Smooth muscle cell (in vitro differentiated cells): ENCODE measurements around the gene CST11. TPM values are rescaled to one million over a fixed set of nuclear protein-coding genes. Genes with fewer than 3 reads are reported as not detected.

ENCODE experiments used
- DNase-seq: peaks from one replicate; lab custom pipeline; 2025; ENCODE audit not compliant: unreplicated experiment; lab: John Stamatoyannopoulos, UW
- H2AFZ ChIP-seq: fragments of 200-600 bp; sonication (generic); 2 replicates; pipeline ENCODE4 v1.6.0; 2016; ENCODE audit warnings: antibody characterized with exemption, low read depth, mild to moderate bottlenecking
- H3F3A ChIP-seq: fragments of 200-600 bp; sonication (generic); 2 replicates; pipeline ENCODE4 v1.6.0; 2017; ENCODE audit warnings: antibody characterized with exemption, low read depth
- H3K27ac ChIP-seq: fragments of 200-600 bp; sonication (generic); 2 replicates; pipeline ENCODE4 v1.5.1; 2016; ENCODE audit warnings: low read depth, mild to moderate bottlenecking
- H3K27me3 ChIP-seq: fragments of 200-600 bp; sonication (generic); 2 replicates; pipeline ENCODE4 v1.6.1; 2016; ENCODE audit warnings: low read depth, mild to moderate bottlenecking
- H3K36me3 ChIP-seq: fragments of 200-600 bp; sonication (generic); 2 replicates; pipeline ENCODE4 v1.5.1; 2016; ENCODE audit warnings: low read depth
- H3K4me1 ChIP-seq: fragments of 200-600 bp; sonication (generic); 2 replicates; pipeline ENCODE4 v1.5.1; 2016; ENCODE audit warnings: low read depth
- H3K4me2 ChIP-seq: fragments of 200-600 bp; sonication (generic); 2 replicates; pipeline ENCODE4 v1.6.0; 2016; ENCODE audit warnings: mild to moderate bottlenecking
- H3K4me3 ChIP-seq: fragments of 200-600 bp; sonication (generic); 2 replicates; pipeline ENCODE4 v1.5.1; 2016; ENCODE audit warnings: mild to moderate bottlenecking
- H3K79me2 ChIP-seq: fragments of 200-600 bp; sonication (generic); 2 replicates; pipeline ENCODE4 v1.6.0; 2016; ENCODE audit warnings: low read depth, mild to moderate bottlenecking
- H3K9ac ChIP-seq: fragments of 200-600 bp; sonication (generic); 2 replicates; pipeline ENCODE4 v1.6.0; 2016; ENCODE audit warnings: low read depth
- H3K9me3 ChIP-seq: fragments of 200-600 bp; sonication (generic); replicated peaks from 2 replicates; pipeline ENCODE4 v1.5.1; 2016; ENCODE audit warnings: low read depth
- H4K20me1 ChIP-seq: fragments of 200-600 bp; sonication (generic); 2 replicates; pipeline ENCODE4 v1.6.0; 2016; ENCODE audit warnings: low read depth
- CTCF ChIP-seq: fragments of 200-600 bp; sonication (generic); IDR thresholded peaks from 2 replicates; pipeline ENCODE4 v1.5.1; 2017; ENCODE audit warnings: borderline replicate concordance, mild to moderate bottlenecking, antibody characterized with exemption; ENCODE audit not compliant: insufficient read depth, poor library complexity, severe bottlenecking
- WGBS: methylation state at CpG from one replicate; pipeline ENCODE4 v1.1.7; 2016; ENCODE audit warnings: low lambda C conversion rate; 5-methylcytosine and 5-hydroxymethylcytosine counted together
- polyA plus RNA-seq: library from polyadenylated mRNA; unstranded; fragments of >200 nt; fragmentation: Nextera tagmentation; extraction: Ambion mirVana; gene quantifications from 2 replicates; pipeline ENCODE4 v1.2.1, GENCODE V29; 2016
- total RNA-seq: library from RNA; depleted of rRNA; stranded (reverse); fragments of >200 nt; gene quantifications from 2 replicates; pipeline ENCODE4 v1.2.3, GENCODE V29; 2014

Gene CST11
- total and polyA plus RNA-seq, 2 experiments from 2014 or later, result not detected

- 87% methylated on average over 2 of the region's 2 CpGs for WGBS
- H3K9me3 ChIP-seq, result no peaks in the 10 kb centered on the region
- peaks cover 11% of the 10 kb centered on the region for H3K4me1 ChIP-seq
- no peaks in the 10 kb centered on the region for H3K27me3 ChIP-seq
- H3K4me2 ChIP-seq, result no peak overlapping the region
- no peak for DNase-seq
- no peaks in the 10 kb centered on the region for H3K36me3 ChIP-seq
- H4K20me1 ChIP-seq, result peaks cover 98% of the 10 kb centered on the region
- H3K9ac ChIP-seq, result no peak overlapping the region
- peaks cover 78% of the 10 kb centered on the region for H3K79me2 ChIP-seq
- H2AFZ ChIP-seq, result no peak overlapping the region
- peaks cover 10% of the 10 kb centered on the region for H3F3A ChIP-seq
- no peak overlapping the region for H3K4me3 ChIP-seq
- TF ChIP-seq CTCF, result no peak
- H3K27ac ChIP-seq, result no peak overlapping the region
Measured at GRCh38 chr20:23407781-23408464, 44.8 kb downstream of the CST11 start.

- Histone ChIP-seq H3K36me3 (no peaks in the 10 kb centered on the region), H3K4me1 (peaks cover 5% of the 10 kb centered on the region), H3K27me3 (no peaks in the 10 kb centered on the region), H3K4me2 (no peak overlapping the region), H3K4me3 (no peak overlapping the region), H3K79me2 (peaks cover 68% of the 10 kb centered on the region), H3F3A (peaks cover 10% of the 10 kb centered on the region), H3K9ac (no peak overlapping the region), H3K9me3 (no peaks in the 10 kb centered on the region), H3K27ac (no peak overlapping the region), H2AFZ (no peak overlapping the region), H4K20me1 (peaks cover 98% of the 10 kb centered on the region)
- WGBS, result 97% methylated on average over 1 of the region's 1 CpG
- DNase-seq, result no peak
- no peak for TF ChIP-seq CTCF
Measured at GRCh38 chr20:23406880-23407279, 45.8 kb downstream of the CST11 start.

- H3K9me3 ChIP-seq, result no peaks in the 10 kb centered on the region
- peaks cover 41% of the 10 kb centered on the region for H3K79me2 ChIP-seq
- no peak for TF ChIP-seq CTCF
- H3K4me3 ChIP-seq, result no peak overlapping the region
- peaks cover 87% of the 10 kb centered on the region for H4K20me1 ChIP-seq
- no peak for DNase-seq
- H3K36me3 ChIP-seq, result no peaks in the 10 kb centered on the region
- H3F3A ChIP-seq, result peaks cover 13% of the 10 kb centered on the region
- H3K27me3 ChIP-seq, result no peaks in the 10 kb centered on the region
- 50% methylated on average over 3 of the region's 3 CpGs for WGBS
- H3K4me2 ChIP-seq, result peak overlapping the region; percentile 48
- no peak overlapping the region for H2AFZ ChIP-seq
- H3K27ac ChIP-seq, result peak overlapping the region; percentile 52
- no peak overlapping the region for H3K9ac ChIP-seq
- peaks cover 4% of the 10 kb centered on the region for H3K4me1 ChIP-seq
Measured at GRCh38 chr20:23404196-23404595, 48.5 kb downstream of the CST11 start.

- DNase-seq, result no peak
- H3K79me2 ChIP-seq, result peaks cover 37% of the 10 kb centered on the region
Measured at GRCh38 chr20:23403751-23404150, 48.9 kb downstream of the CST11 start.

More at GRCh38 chr20:23403751-23404150, 48.9 kb downstream of the CST11 start:
- H3K4me2 ChIP-seq, result peak overlapping the region; percentile 48
- H3K4me3 ChIP-seq, result no peak overlapping the region
- H2AFZ ChIP-seq, result no peak overlapping the region
- TF ChIP-seq CTCF, result no peak
- H3K36me3 ChIP-seq, result no peaks in the 10 kb centered on the region
- peaks cover 4% of the 10 kb centered on the region for H3K4me1 ChIP-seq
- H4K20me1 ChIP-seq, result peaks cover 87% of the 10 kb centered on the region
- H3K9ac ChIP-seq, result no peak overlapping the region
- H3K27ac ChIP-seq, result peak overlapping the region; percentile 52
- H3F3A ChIP-seq, result peaks cover 13% of the 10 kb centered on the region
- 30% methylated on average over 5 of the region's 5 CpGs for WGBS
- H3K9me3 ChIP-seq, result no peaks in the 10 kb centered on the region
- no peaks in the 10 kb centered on the region for H3K27me3 ChIP-seq
